ENCODE results near the gene BABAM1. TPM values are rescaled to one million over a fixed set of nuclear protein-coding genes. Genes with fewer than 3 reads are reported as not detected.

Gene BABAM1
- total RNA-seq: 65.3 TPM

DNA sequence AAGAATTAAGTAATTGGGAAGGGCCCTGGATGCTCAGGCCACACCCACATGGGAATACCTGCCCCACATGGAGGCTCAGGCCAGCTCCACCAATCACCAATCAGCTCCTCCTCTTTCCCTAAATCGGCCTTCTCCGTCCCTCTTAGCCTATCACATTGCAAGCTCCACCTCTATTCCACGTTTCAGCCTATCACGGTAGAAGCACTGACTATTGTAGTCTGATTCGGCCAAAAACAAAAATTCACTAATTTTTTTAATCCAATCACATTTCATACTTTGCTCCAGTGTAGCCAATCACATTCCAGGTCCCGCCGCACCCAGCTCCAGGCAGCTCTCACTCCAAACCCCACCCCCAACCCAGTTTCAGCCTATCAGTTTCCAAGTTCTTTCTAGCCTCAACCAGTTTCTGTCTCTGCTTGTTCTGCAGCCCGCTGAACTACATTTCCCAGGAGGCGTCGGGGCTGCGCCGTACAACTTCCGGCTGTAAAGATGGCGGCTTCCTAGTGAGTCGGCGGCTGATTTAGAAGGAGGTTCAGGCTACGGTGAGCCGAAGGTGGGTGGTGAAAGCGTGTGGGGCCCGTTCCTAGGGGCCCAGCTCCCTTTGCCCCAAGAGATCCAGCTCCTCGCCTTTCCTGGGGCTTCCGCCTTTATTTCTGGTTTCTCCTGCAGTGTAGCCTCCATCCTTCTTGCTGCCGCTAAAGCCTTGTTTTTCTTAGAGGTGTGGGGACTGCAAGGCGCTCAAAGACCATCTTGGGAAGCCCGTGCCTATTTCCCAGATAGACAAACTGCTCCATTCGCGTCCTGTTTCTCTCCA is at the start of gene BABAM1:
BABAM1 (plus strand) TSS at position 469 of the 814 bp plus-strand sequence. CDS start 1,364 bp downstream, outside the sequence.

DNA sequence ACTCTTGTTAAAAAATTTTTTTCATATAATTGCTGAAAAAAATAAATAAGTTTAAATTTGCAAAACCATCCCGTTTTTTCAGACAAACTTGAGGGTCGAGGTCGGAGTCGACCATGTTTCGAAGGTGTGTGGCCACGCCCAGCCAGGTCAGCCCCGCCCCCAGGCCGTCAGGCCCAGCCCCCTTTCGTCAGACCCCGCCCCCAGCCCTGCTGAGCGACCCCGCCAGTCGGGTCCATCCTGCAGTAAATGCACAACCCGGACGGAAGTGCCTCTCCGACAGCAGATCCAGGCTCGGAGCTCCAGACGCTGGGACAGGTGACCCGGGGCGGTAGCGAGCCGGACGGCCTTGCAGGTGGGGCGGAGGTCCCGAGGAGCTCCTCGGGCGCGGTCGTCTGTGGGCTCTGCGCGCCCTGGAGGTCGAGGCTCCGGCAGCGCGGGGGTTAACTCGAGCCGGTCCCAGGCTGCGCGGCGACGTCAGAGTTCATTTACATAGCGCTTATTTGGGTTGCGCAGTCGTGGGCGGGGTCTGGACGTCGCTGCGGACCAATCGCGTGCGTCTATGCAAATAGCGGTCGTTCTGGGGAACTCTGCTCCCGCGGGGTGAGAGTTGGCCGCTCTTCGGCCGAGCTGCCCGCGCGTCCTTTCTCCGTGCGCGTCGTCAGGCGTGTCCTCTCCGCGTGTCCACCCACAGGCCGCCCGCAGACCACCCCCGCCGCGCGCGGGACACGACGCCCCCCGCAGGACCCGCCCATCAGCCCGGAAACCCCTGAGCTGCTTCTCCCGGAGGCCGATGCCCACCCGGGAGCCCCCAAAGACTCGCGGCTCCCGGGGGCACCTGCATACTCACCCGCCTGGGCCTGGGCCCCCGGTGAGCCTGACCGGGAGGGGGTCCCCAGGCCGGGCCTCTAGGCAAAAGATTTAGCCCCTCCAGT is 41.0 kb upstream of the BABAM1 start, which contains the start of gene OCEL1:
OCEL1 (plus strand) TSS at position 225 of the 932 bp plus-strand sequence; CDS start at position 247, 22 bp downstream.

GRCh38 chr19:17245535-17245984 is 21.7 kb upstream of the BABAM1 start, which contains the start of gene NR2F6:
Gene NR2F6, minus strand, starts transcription at chr19:17245919. Its CDS starts 699 bp downstream, at chr19:17245220.

DNA sequence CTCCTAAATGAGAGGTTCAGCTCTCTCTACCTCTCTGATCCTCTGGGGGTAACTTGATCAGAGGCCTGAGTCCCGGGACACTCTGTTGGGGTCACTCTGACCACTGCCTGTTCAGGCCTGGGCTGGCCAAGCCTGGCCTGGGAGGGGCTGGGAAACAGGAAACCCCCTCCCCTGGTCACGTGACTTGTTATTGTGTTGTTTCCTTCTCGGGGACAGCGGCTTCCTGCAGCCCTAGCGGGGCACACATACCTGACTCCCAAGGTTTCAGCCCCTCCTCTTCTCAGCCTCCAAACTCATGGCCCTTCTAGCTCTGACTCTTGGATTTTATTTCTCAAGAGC is 2.6 kb upstream of the BABAM1 start, which contains the start of gene USHBP1:
USHBP1 (minus strand) TSS at position 105 of the 339 bp plus-strand sequence. CDS start 446 bp downstream, outside the sequence.

GRCh38 chr19:17281391-17282304 is 14.4 kb downstream of the BABAM1 start, which contains the start of gene ANKLE1:
Gene ANKLE1, plus strand, starts transcription at chr19:17281901. Its CDS starts 20 bp downstream, at chr19:17281921.

DNA sequence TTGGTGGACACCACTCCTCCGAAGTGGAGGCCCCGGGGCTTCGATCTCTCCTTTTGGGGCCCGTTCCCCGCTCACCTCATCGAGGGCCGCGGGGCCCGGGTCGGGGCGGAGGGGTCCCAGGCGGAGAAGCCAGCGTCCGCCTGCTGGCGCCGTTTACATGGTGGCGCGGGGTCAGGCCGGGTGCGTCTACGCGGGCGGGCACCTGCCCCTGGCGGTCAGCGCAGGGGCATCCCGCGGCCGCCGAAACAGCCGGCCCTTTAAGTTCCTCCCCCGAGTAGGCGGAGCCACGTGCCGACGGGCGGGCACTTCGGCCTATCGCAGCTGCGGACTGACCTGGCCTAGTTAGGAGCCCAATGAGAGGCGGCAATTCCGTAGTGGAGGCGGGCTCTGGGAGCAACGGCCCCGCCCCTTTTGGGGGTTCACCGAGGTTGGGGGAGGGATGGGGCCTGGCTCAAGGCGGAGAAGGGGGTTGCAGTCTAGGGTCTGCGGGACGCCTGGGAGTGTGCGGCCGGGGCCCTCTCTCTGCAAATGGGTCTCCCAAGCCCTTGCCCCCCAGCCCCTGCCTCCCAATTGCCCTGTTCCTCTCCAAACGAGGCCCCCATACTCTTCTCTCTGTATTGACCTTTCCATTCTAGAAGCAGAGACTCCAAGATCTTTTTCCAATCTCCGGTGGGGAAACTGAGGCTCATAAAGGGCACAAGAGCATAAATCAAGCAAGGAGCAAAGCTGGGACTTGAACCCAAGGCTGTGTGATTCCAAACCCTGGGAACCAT is 36.1 kb downstream of the BABAM1 start, which contains the start of gene ABHD8:
ABHD8 (minus strand) TSS at position 259 of the 773 bp plus-strand sequence. CDS start 1,809 bp downstream, outside the sequence.

GRCh38 chr19:17305517-17306284 is 38.5 kb downstream of the BABAM1 start, which contains the start of gene MRPL34:
Gene MRPL34, plus strand, starts transcription at chr19:17305872. Its CDS starts 21 bp downstream, at chr19:17305893.

GRCh38 chr19:17309198-17309964 is 42.1 kb downstream of the BABAM1 start, which contains the start of gene DDA1:
Gene DDA1, plus strand, starts transcription at chr19:17309563. Its CDS starts 92 bp downstream, at chr19:17309655.

Other genes with a start within 250 kb of the BABAM1 start
- 8.5 TPM for gene CPAMD8, start 240.6 kb upstream of the BABAM1 start, total RNA-seq
- gene HAUS8, start 192.0 kb upstream of the BABAM1 start, total RNA-seq: 3.2 TPM
- gene MYO9B, start 191.7 kb upstream of the BABAM1 start, total RNA-seq: 22.1 TPM
- 19.1 TPM for gene USE1, start 52.1 kb upstream of the BABAM1 start, total RNA-seq
- gene OCEL1, start 41.2 kb upstream of the BABAM1 start, total RNA-seq: 5.1 TPM
- gene NR2F6, start 21.5 kb upstream of the BABAM1 start, total RNA-seq: 13.6 TPM
- 1.8 TPM for gene USHBP1, start 2.7 kb upstream of the BABAM1 start, total RNA-seq
- 0.92 TPM for gene ANKLE1, start 14.5 kb downstream of the BABAM1 start, total RNA-seq
- 23.8 TPM for gene ABHD8, start 36.0 kb downstream of the BABAM1 start, total RNA-seq
- gene MRPL34, start 38.4 kb downstream of the BABAM1 start, total RNA-seq: 16.8 TPM
- gene DDA1, start 42.1 kb downstream of the BABAM1 start, total RNA-seq: 10.8 TPM
- 24.9 TPM for gene ANO8, start 67.4 kb downstream of the BABAM1 start, total RNA-seq
- 15.0 TPM for gene GTPBP3, start 70.1 kb downstream of the BABAM1 start, total RNA-seq
- 1.2 TPM for gene PLVAP, start 109.9 kb downstream of the BABAM1 start, total RNA-seq
- not detected for gene CCDC194, start 126.8 kb downstream of the BABAM1 start, total RNA-seq
- 3.2 TPM for gene BST2, start 138.2 kb downstream of the BABAM1 start, total RNA-seq
- gene MVB12A, start 152.6 kb downstream of the BABAM1 start, total RNA-seq: 20.8 TPM
- gene TMEM221, start 181.2 kb downstream of the BABAM1 start, total RNA-seq: 1.8 TPM
- gene NXNL1, start 193.5 kb downstream of the BABAM1 start, total RNA-seq: not detected
- gene SLC27A1, start 203.1 kb downstream of the BABAM1 start, total RNA-seq: 13.6 TPM
- 33.7 TPM for gene PGLS, start 244.2 kb downstream of the BABAM1 start, total RNA-seq